NT2/D1 (cell line): ENCODE measurements around the gene STARD10.
"Not testable (repeated sequence)": the region's sequence is repeated elsewhere in the genome, so short reads cannot be mapped to it uniquely, and the experiment has no call there.

Source experiments
- DNase-seq: peaks from one replicate; pipeline ENCODE4 v3.0.0-alpha.2; 2011; ENCODE audit warnings: low read depth, low spot score
- H3K27me3 ChIP-seq: 2 replicates; pipeline ENCODE4 v1.6.0; 2011; ENCODE audit warnings: mild to moderate bottlenecking; ENCODE audit not compliant: insufficient read length, insufficient read depth
- H3K36me3 ChIP-seq: 2 replicates; pipeline ENCODE4 v1.6.1; 2011; ENCODE audit warnings: mild to moderate bottlenecking, low read length, mixed read lengths; ENCODE audit not compliant: insufficient read depth, insufficient read length
- H3K4me1 ChIP-seq: 2 replicates; pipeline ENCODE4 v1.5.1; 2011; ENCODE audit not compliant: insufficient read depth, insufficient read length
- H3K4me3 ChIP-seq: 2 replicates; pipeline ENCODE4 v1.5.1; 2011; ENCODE audit warnings: low read depth; ENCODE audit not compliant: insufficient read length
- H3K9ac ChIP-seq: 2 replicates; pipeline ENCODE4 v1.6.0; 2011; ENCODE audit warnings: low read depth; ENCODE audit not compliant: insufficient read length
- H3K9me3 ChIP-seq: 2 replicates; pipeline ENCODE4 v1.5.1; 2011; ENCODE audit warnings: mild to moderate bottlenecking, low read length; ENCODE audit not compliant: insufficient read depth
- SUZ12 ChIP-seq: IDR thresholded peaks from 2 replicates; pipeline ENCODE4 v1.6.1; 2011; ENCODE audit not compliant: insufficient read length, insufficient read depth; ENCODE audit errors: extremely low read depth
- YY1 ChIP-seq: IDR thresholded peaks from 2 replicates; pipeline ENCODE4 v1.6.1; 2011; ENCODE audit not compliant: insufficient read length, insufficient read depth
- ZNF274 ChIP-seq: IDR thresholded peaks from 2 replicates; pipeline ENCODE4 v1.6.1; 2011; ENCODE audit warnings: mild to moderate bottlenecking, low read depth, low read length

The STARD10 gene

DNA sequence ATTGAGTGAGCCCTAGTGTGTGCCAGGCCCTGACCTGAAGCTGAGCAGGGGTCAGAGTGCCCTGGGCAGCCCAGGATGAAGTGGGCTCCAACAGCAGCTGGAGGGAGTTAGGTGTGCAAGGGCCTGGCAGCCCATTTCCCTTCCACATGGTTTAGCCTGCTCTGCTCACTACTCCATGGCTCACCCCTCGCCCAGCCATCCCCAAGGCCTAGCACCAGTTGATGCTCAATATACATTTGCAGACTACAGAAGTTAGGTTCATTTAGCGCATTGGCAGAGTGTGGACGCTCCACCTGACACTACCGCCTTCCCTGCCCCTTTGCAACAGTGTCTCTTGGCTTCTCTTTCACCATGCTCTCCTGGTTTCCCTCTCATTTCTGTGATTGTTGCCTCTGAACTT, 24.1 kb upstream of the STARD10 start:
- Histone ChIP-seq H3K27me3 (no peaks in the 10 kb centered on the region), H3K4me3 (no peak overlapping the region), H3K4me1 (peaks cover 6% of the 10 kb centered on the region), H3K9ac (no peak overlapping the region), H3K36me3 (peaks cover 20% of the 10 kb centered on the region), H3K9me3 (no peaks in the 10 kb centered on the region)
- DNase-seq, result no peak
- TF ChIP-seq SUZ12 (no peak), ZNF274 (no peak), YY1 (no peak)

DNA sequence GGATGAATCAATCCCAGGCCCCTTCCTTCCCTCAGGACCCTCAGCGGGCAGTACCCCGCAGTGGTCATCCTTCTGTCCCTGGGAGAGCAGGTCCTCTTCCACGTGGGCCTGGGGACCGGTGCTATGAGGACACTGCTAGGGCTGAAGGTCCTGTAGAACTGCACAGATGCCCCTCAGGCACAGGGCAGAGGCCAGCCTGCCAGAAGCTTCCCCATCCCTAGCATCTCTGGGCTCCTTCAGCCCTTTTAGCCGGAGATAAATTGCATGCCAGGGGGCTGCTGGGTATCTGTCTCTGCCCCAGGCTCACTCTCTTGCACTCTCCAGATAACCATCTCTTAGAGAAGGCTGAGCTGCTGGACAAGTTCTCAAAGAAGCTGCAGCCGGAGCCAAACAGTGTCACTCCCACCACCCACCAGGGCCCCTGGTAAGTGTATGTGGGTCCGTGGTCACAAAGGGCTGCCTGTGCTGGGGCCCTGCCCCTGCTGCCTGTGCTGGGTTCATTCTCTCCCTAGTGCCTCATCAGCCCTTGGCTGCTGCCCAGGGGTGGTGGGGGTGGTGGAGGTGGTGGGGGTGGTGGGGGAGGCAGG, 22.6 kb upstream of the STARD10 start:
- H3K4me3 ChIP-seq, result no peak overlapping the region

DNA sequence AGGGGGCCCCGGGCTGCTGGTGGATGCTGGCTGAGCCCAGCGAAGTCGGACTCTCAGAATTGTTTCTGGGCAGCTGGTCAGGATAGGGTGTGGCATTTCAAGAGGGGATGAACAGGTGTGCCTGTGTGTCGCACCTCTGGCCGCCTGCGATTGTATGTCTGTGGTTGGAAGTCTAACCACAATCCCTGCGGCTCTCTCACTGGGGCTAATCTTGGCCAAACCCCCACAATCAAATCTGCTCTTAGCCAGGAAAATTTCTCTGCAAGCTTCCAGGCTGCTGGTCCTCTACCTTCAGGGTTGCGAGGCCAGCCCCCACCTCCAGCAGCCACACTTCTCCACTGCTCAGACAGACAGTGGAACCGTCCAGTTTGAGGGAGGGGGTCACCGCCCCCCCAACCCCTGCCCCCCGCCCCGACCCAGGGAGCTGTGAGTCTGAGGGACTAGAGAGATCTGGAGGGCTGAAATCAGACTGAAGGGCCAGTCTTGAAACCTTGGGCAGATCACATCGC, 21.3 kb upstream of the STARD10 start:
- DNase-seq, result no peak
- Histone ChIP-seq H3K9me3 (no peaks in the 10 kb centered on the region), H3K4me3 (peak overlapping the region; percentile 91), H3K4me1 (peaks cover 6% of the 10 kb centered on the region), H3K27me3 (no peaks in the 10 kb centered on the region), H3K9ac (peak overlapping the region; percentile 94), H3K36me3 (peaks cover 19% of the 10 kb centered on the region)
- no peak for TF ChIP-seq ZNF274
- no peak for TF ChIP-seq YY1
- TF ChIP-seq SUZ12, result no peak

More for the DNA sequence above, 22.6 kb upstream of the STARD10 start:
- Histone ChIP-seq H3K9ac (peak overlapping the region; percentile 64), H3K9me3 (no peaks in the 10 kb centered on the region), H3K4me1 (peaks cover 6% of the 10 kb centered on the region), H3K27me3 (no peaks in the 10 kb centered on the region), H3K36me3 (peaks cover 20% of the 10 kb centered on the region)
- no peak for DNase-seq
- TF ChIP-seq ZNF274 (no peak), YY1 (no peak), SUZ12 (no peak)

DNA sequence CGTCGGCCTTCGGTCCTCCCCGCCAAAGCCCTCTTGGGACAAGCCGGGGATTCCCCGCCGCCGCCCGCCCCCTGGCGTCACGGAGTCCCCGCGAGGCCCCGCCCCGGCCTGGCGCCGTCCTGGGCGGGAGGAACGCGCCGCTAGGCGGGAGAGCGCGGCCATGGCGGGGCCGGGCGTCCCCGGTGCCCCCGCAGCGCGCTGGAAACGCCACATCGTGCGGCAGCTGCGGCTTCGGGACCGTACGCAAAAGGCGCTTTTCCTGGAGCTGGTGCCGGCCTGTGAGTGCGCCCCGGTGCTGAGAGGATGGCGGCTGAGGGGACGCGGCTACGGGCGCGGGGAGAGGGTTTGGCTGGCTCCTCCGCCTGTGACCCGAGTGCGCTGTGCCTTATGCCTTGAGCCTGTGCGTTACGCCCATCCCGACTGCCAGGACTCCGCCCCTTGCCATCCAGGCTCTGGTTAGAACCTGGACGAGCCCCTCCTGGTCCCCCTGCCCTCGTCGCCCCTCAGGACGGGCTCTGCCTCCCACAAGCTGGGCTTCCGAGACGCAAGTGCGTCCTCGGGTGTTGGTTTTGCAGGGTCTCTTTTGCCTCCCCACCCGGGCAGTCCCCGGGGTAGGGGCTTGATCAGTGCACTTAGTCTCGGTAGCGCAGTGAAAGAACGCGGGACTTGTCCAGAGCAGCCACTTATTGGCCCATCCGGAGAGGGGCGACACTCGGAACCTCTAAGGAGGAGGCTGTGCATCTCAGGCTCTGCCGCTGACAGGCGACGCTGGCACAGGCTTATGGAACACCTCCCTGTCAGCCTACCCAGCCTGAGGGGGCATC, 20.7 kb upstream of the STARD10 start, which contains the start of gene ATG16L2:
TSS of gene ATG16L2 (plus strand) at position 126 of the 824 bp plus-strand sequence. CDS start at position 161, 35 bp downstream.
- peak within 1 kb of the TSS; percentile 94 for H3K9ac ChIP-seq
- peak; percentile 74 for DNase-seq
- peaks cover 24% of the 10 kb centered on the region for H3K36me3 ChIP-seq
- H3K27me3 ChIP-seq, result no peaks in the 10 kb centered on the region
- peak within 1 kb of the TSS; percentile 91 for H3K4me3 ChIP-seq
- peaks cover 6% of the 10 kb centered on the region for H3K4me1 ChIP-seq
- TF ChIP-seq ZNF274 (no peak), YY1 (peak; percentile 18)
- H3K9me3 ChIP-seq, result no peaks in the 10 kb centered on the region

DNA sequence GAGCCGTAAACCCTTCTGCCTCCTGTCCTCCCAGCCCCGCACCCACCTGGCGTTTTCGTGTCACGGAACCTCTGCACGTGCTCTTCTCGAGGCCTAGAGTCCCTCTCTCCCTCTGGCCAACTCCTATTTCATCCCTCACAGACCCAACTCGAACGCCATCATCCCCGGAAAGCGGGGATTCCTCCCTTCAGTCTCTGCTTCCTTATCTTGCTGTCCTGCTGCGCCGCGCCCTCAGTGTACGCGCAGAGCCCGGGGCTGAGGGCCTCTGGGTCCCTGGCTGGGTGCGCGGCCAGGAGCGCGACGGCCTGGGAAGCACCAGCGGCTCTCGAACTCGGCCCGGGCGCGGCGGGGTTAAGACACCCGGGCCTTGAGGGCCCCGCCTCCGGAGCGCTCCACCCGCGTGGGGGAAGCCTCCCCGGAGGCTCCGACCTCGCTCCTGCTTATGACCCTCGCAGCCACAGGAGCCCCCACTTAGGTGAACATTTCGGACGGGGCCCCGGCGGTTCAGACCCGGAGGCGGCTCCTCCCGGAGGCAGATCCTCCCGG, 20.0 kb upstream of the STARD10 start:
- no peaks in the 10 kb centered on the region for H3K27me3 ChIP-seq
- peak overlapping the region; percentile 94 for H3K9ac ChIP-seq
- H3K4me1 ChIP-seq, result peaks cover 6% of the 10 kb centered on the region
- H3K9me3 ChIP-seq, result no peaks in the 10 kb centered on the region
- peak overlapping the region; percentile 91 for H3K4me3 ChIP-seq
- H3K36me3 ChIP-seq, result peaks cover 27% of the 10 kb centered on the region
- TF ChIP-seq YY1, result no peak
- TF ChIP-seq SUZ12, result no peak
- TF ChIP-seq ZNF274, result no peak
- DNase-seq, result no peak

DNA sequence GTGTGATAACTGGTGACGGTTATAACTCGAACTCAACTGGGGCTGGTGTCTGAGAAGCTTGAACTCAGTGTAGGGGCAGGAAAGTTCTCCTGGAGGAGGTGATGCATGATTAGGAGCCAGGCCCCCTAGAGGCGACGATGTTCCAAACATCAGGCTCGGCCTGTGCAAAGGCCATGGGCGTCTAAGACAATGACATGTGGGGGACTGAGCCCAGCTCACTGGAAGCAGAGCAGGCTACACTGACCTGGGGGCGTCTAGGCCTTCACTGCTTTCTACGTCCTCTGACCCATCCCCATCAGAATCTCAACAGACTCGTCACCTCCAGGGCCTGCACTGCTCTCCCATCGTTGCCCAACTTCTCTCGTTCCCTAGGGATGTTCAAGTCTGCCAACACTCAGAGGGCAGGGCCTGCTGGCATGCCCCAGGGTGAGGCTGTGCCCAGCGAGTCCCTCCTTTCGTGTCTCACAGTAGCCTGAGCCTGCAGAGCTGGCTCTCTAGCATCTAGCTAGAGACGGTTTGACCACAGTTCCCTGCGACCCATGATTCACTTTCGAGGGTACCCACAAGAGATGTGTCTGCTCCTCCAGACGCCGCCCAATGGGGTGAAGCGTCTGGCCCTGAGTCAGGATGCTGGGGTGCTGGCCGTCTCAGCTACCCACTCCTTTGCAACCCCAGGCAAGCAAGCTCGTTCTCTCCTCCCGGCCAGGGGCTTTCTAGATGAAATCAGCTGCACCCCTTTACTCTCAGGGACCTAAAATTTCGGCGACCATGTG, 19.3 kb upstream of the STARD10 start:
- Histone ChIP-seq H3K4me3 (peak overlapping the region; percentile 91), H3K4me1 (peaks cover 6% of the 10 kb centered on the region), H3K27me3 (no peaks in the 10 kb centered on the region), H3K9me3 (no peaks in the 10 kb centered on the region), H3K36me3 (peaks cover 20% of the 10 kb centered on the region), H3K9ac (peak overlapping the region; percentile 94)
- peak; percentile 50 for DNase-seq
- TF ChIP-seq ZNF274 (no peak), SUZ12 (no peak), YY1 (no peak)

DNA sequence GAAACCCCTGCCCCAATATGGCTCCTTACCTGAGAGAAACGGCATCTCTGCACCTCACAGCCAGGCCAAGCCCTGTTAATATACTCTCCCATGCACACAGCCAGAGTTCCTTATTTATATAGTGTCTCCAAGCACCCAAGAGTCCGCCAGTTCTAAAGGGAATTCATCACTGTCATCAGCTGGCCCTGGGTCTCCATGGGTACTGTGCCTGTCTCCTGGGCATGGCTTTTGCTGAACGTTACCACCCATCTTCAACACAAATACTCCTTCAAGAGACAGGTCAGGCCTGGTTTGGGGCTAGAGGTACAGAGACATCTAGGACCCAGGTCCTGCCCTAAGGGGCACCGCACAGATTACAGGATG, 18.7 kb upstream of the STARD10 start:
- H3K4me1 ChIP-seq, result peaks cover 6% of the 10 kb centered on the region
- no peaks in the 10 kb centered on the region for H3K27me3 ChIP-seq
- peak overlapping the region; percentile 91 for H3K4me3 ChIP-seq
- no peak for DNase-seq
- no peak for TF ChIP-seq YY1
- no peak for TF ChIP-seq SUZ12
- no peak for TF ChIP-seq ZNF274
- peaks cover 14% of the 10 kb centered on the region for H3K36me3 ChIP-seq
- peak overlapping the region; percentile 74 for H3K9ac ChIP-seq
- H3K9me3 ChIP-seq, result no peaks in the 10 kb centered on the region

DNA sequence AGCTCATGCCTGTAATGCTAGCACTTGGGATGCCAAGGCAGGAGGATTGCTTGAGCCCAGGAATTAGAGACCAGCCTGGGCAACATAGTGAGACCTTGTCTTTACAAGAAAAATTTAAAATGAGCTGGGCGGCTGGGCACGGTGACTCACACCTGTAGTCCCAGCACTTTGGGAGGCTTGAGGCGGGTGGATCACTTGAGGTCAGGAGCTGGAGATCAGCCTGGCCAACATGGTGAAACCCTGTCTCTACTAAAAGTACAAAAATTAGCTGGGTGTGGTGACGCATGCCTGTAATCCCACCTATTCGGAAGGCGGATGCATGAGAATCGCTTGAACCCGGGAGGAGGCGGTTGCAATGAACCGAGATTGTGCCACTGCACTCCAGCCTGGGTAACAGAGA, 17.8 kb upstream of the STARD10 start:
- not testable (repeated sequence) for H3K4me1 ChIP-seq, H3K27me3 ChIP-seq, H3K9me3 ChIP-seq, H3K4me3 ChIP-seq, DNase-seq, H3K9ac ChIP-seq
- peaks cover 14% of the 10 kb centered on the region for H3K36me3 ChIP-seq
